Astrocyte (in vitro differentiated cells and primary cell): ENCODE results near the gene ZBP1. TPM values are rescaled to one million over a fixed set of nuclear protein-coding genes. Genes with fewer than 3 reads are reported as not detected.

Experiments
- DNase-seq: peaks from one replicate; pipeline ENCODE4 v3.0.0-alpha.2; 2010; ENCODE audit warnings: low read depth
- FAIRE-seq: peaks from 2 replicates; lab custom pipeline; 2011; peaks lifted over from hg19 to GRCh38; lab: Jason Lieb, UNC
- H2AFZ ChIP-seq: 2 replicates; pipeline ENCODE4 v1.6.0; 2012; ENCODE audit warnings: low read depth, low read length, inconsistent platforms
- H3K27ac ChIP-seq: 2 replicates; pipeline ENCODE4 v1.5.1; 2011; ENCODE audit warnings: low read depth, low read length, inconsistent platforms
- H3K27me3 ChIP-seq: 2 replicates; pipeline ENCODE4 v1.6.0; 2011; ENCODE audit warnings: low read length, inconsistent platforms; ENCODE audit not compliant: insufficient read depth
- H3K36me3 ChIP-seq: 2 replicates; pipeline ENCODE4 v1.5.1; 2011; ENCODE audit warnings: low read length, inconsistent platforms; ENCODE audit not compliant: insufficient read depth
- H3K4me1 ChIP-seq: 2 replicates; pipeline ENCODE4 v1.5.1; 2011; ENCODE audit warnings: low read length, inconsistent platforms; ENCODE audit not compliant: insufficient read depth
- H3K4me2 ChIP-seq: 2 replicates; pipeline ENCODE4 v1.6.0; 2012; ENCODE audit warnings: low read length, inconsistent platforms
- H3K4me3 ChIP-seq: 2 replicates; pipeline ENCODE4 v1.5.1; 2011; ENCODE audit warnings: low read depth, mild to moderate bottlenecking, low read length, inconsistent platforms; ENCODE audit not compliant: insufficient read depth
- H3K79me2 ChIP-seq: 2 replicates; pipeline ENCODE4 v1.6.0; 2012; ENCODE audit warnings: mild to moderate bottlenecking, low read length, inconsistent platforms; ENCODE audit not compliant: insufficient read depth
- H3K9ac ChIP-seq: 2 replicates; pipeline ENCODE4 v1.6.0; 2012; ENCODE audit warnings: mild to moderate bottlenecking, low read length, inconsistent platforms
- H3K9me3 ChIP-seq: 2 replicates; pipeline ENCODE4 v1.5.1; 2012; ENCODE audit warnings: low read depth, mild to moderate bottlenecking, low read length, inconsistent platforms; ENCODE audit not compliant: insufficient read depth
- H4K20me1 ChIP-seq: 2 replicates; pipeline ENCODE4 v1.6.0; 2012; ENCODE audit warnings: low read length, inconsistent platforms; ENCODE audit not compliant: insufficient read depth
- H3K27ac Mint-ChIP-seq: one replicate; pipeline ENCODE4 v1.8.0; 2021; ENCODE audit warnings: mild to moderate bottlenecking, mixed read lengths; ENCODE audit not compliant: unreplicated experiment
- H3K27me3 Mint-ChIP-seq: one replicate; pipeline ENCODE4 v1.8.0; 2021; ENCODE audit warnings: low read depth, mixed read lengths; ENCODE audit not compliant: unreplicated experiment
- H3K36me3 Mint-ChIP-seq: one replicate; pipeline ENCODE4 v1.8.0; 2021; ENCODE audit warnings: low read depth, mixed read lengths; ENCODE audit not compliant: unreplicated experiment
- H3K4me1 Mint-ChIP-seq: one replicate; pipeline ENCODE4 v1.8.0; 2021; ENCODE audit warnings: low read depth, mixed read lengths; ENCODE audit not compliant: unreplicated experiment
- H3K4me3 Mint-ChIP-seq: one replicate; pipeline ENCODE4 v1.8.0; 2021; ENCODE audit warnings: mild to moderate bottlenecking, moderate library complexity, mixed read lengths; ENCODE audit not compliant: unreplicated experiment
- H3K9me3 Mint-ChIP-seq: one replicate; pipeline ENCODE4 v1.8.0; 2021; ENCODE audit warnings: mild to moderate bottlenecking, mixed read lengths; ENCODE audit not compliant: unreplicated experiment
- EZH2 ChIP-seq: IDR thresholded peaks from 2 replicates; pipeline ENCODE4 v1.6.1; 2012; ENCODE audit warnings: mild to moderate bottlenecking, low read length, inconsistent platforms; ENCODE audit not compliant: insufficient read depth
- total RNA-seq: library from RNA; stranded (reverse); gene quantifications from 2 replicates; pipeline ENCODE4 v1.2.1, GENCODE V29; 2021
- TF ChIP-seq, protein P1 (sequence below): IDR thresholded peaks from 2 replicates; pipeline ENCODE4 v1.5.1; 2011; ENCODE audit warnings: low read depth, mild to moderate bottlenecking, inconsistent platforms, low read length, moderate library complexity; ENCODE audit not compliant: insufficient read depth

Gene ZBP1
- total RNA-seq, 1 donor from 2014 or later: not detected

DNA sequence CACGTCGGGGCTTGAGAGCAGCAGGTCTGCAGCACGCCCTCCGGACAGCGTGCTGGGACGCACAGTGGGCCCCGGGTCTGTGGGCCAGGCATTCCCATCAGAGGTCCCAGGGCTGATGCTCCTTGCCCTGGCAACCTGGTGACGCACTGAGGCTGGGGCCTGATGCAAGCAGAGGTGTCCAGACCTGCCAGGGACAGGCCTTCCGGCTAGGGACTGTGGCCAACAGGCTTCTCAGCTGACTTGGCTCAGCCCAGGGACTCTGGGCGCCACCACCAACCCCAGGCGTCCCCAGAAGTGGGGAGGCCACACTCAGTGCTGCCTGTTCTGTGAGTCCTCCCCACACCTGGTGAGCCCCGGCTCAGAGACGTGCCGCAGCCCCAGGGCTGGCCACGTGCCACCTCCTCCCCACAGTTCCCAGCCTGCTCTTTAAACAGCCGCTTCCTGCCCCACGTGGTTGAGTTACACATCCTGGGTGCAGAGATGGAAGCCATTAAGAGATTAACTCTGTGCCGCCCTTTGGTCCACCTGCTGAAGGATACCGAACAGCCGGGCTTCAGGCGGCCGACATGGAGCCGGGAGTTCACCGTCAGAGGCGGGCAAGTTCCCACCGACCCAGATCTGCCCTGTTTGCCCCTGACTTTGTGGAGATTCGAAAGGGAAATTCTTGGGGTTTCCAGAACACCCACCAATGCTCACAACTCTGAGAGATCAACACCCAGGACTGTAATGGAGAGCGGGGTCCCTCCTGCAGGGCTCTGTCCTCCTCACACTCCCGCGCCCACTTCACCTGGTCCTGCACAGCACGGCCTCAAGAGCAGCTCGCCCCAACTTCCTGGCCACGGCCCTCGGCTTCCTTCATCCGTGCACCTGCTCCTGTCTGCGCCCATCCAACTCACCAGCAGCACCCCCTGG lies 37.6 kb upstream of the ZBP1 start:
- Histone ChIP-seq H3K9me3 (no peaks in the 10 kb centered on the region), H3K9ac (no peak overlapping the region), H3K4me2 (no peak overlapping the region), H3K4me1 (peaks cover 15% of the 10 kb centered on the region), H2AFZ (no peak overlapping the region), H3K27ac (no peak overlapping the region), H4K20me1 (peaks cover 98% of the 10 kb centered on the region), H3K4me3 (no peak overlapping the region), H3K36me3 (peaks cover 6% of the 10 kb centered on the region), H3K79me2 (peaks cover 79% of the 10 kb centered on the region), H3K27me3 (no peaks in the 10 kb centered on the region)
- DNase-seq (no peak), FAIRE-seq (no peak)
- H3K4me3 Mint-ChIP-seq: no peak overlapping the region
- TF ChIP-seq, protein P1, sequence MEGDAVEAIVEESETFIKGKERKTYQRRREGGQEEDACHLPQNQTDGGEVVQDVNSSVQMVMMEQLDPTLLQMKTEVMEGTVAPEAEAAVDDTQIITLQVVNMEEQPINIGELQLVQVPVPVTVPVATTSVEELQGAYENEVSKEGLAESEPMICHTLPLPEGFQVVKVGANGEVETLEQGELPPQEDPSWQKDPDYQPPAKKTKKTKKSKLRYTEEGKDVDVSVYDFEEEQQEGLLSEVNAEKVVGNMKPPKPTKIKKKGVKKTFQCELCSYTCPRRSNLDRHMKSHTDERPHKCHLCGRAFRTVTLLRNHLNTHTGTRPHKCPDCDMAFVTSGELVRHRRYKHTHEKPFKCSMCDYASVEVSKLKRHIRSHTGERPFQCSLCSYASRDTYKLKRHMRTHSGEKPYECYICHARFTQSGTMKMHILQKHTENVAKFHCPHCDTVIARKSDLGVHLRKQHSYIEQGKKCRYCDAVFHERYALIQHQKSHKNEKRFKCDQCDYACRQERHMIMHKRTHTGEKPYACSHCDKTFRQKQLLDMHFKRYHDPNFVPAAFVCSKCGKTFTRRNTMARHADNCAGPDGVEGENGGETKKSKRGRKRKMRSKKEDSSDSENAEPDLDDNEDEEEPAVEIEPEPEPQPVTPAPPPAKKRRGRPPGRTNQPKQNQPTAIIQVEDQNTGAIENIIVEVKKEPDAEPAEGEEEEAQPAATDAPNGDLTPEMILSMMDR: no peak
- TF ChIP-seq EZH2: no peak
- H3K36me3 Mint-ChIP-seq: peaks cover 18% of the 10 kb centered on the region
- peaks cover 9% of the 10 kb centered on the region for H3K4me1 Mint-ChIP-seq
- H3K27ac Mint-ChIP-seq: no peak overlapping the region
- no peaks in the 10 kb centered on the region for H3K9me3 Mint-ChIP-seq
- H3K27me3 Mint-ChIP-seq: no peaks in the 10 kb centered on the region

DNA sequence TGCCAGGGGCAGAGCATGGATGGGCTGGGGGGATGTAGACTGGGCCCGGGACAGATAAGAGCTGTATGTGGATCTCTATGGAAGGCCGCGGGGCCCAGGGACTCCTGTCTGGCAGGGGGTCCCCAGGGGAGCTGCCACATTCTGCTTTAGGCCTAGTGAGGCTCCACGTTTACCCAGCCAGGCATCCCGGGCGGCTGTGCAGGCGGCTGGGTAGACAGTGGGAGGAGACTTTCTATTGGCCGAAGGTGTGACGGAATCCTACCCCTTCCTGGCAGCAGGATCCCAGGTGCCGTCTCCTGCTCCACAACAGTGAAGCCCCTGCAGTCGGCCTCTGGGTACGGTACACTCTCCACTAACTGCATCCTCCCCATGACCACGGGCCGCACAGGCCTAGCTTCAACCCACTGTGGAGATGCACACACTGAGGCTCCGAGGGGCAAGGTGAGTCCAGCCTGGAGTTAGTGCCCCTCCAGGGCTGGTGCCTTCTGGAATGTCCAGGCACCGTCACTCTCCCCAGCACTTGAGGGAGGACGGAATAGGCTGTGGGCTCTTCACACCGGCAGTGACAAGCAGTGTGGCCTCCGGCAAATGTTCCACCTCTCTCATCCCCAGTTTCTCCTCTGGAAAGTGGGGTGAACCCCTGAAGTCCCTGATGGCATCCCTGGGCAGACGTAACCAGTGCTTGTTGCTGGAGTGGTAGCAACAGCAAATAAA lies 36.8 kb upstream of the ZBP1 start:
- H3K9me3 ChIP-seq: no peaks in the 10 kb centered on the region
- peaks cover 18% of the 10 kb centered on the region for H3K36me3 Mint-ChIP-seq
- no peaks in the 10 kb centered on the region for H3K27me3 Mint-ChIP-seq
- H3K27me3 ChIP-seq: no peaks in the 10 kb centered on the region
- TF ChIP-seq EZH2: no peak
- TF ChIP-seq, protein P1: no peak
- H3K79me2 ChIP-seq: peaks cover 70% of the 10 kb centered on the region
- no peaks in the 10 kb centered on the region for H3K9me3 Mint-ChIP-seq
- no peak overlapping the region for H3K27ac ChIP-seq
- no peak overlapping the region for H3K4me3 Mint-ChIP-seq
- H4K20me1 ChIP-seq: peaks cover 95% of the 10 kb centered on the region
- DNase-seq (no peak), FAIRE-seq (no peak)
- H3K4me3 ChIP-seq: no peak overlapping the region
- H3K4me1 ChIP-seq: peaks cover 11% of the 10 kb centered on the region
- H3K4me2 ChIP-seq: no peak overlapping the region
- no peak overlapping the region for H2AFZ ChIP-seq
- no peak overlapping the region for H3K9ac ChIP-seq
- H3K27ac Mint-ChIP-seq: no peak overlapping the region
- peaks cover 9% of the 10 kb centered on the region for H3K4me1 Mint-ChIP-seq
- peaks cover 6% of the 10 kb centered on the region for H3K36me3 ChIP-seq
